K562 (cell line): ENCODE data around the gene DAPK1. TPM values are rescaled to one million over a fixed set of nuclear protein-coding genes. Genes with fewer than 3 reads are reported as not detected.

Experiments
- ATAC-seq: fragments of 200-7000 bp; cut with Tn5 transposase; 3 replicates; pipeline ENCODE4 v1.9.1; 2020; ENCODE audit warnings: moderate library complexity
- BruUV-seq: library from RNA; stranded (reverse); fragments of 400-500 nt; replicated peaks from 2 replicates; lab custom pipeline; 2021; lab: Mats Ljungman, UMichigan
- CTCF ChIA-PET: fragments of 300-600 bp; formaldehyde crosslinking; extraction: SDS; loops from one replicate; lab custom pipeline; 2021; ENCODE audit warnings: low intra/inter-chr PET ratio; lab: Yijun Ruan, JAX
- POLR2A ChIA-PET: fragments of 300-600, 350-650 bp; sonication (Branson Sonifier 250); formaldehyde crosslinking; extraction: SDS; loops from one replicate; lab custom pipeline; 2021; ENCODE audit warnings: antibody characterized with exemption, inconsistent platforms; lab: Yijun Ruan, JAX
- DNase-seq, 4 experiments: peaks; one replicate each; pipeline versions ENCODE4 v3.0.0 to v3.0.0-alpha.2; 2011 to 2018; ENCODE audit warnings: low spot score in 3 of 4, mixed read lengths in 3 of 4; ENCODE audit errors: extremely low read depth in 1 of 4
- FAIRE-seq: peaks from 2 replicates; lab custom pipeline; 2011; peaks lifted over from hg19 to GRCh38; lab: Jason Lieb, UNC
- H2AFZ ChIP-seq: 2 replicates; pipeline ENCODE4 v1.6.0; 2011; ENCODE audit warnings: low read depth, low read length, control low read depth, inconsistent platforms
- H3K27ac ChIP-seq: fragments of 200-600 bp; 3 replicates; pipeline ENCODE4 v1.8.0; 2011; ENCODE audit warnings: low read depth, mild to moderate bottlenecking, control low read depth, inconsistent platforms, low read length, moderate library complexity, mixed read lengths; ENCODE audit errors: extremely low read depth
- H3K27me3 ChIP-seq, 2 experiments: fragments of 300-600 bp in 1 of 2; 2 replicates in 1 of 2; 3 replicates in 1 of 2; pipeline versions ENCODE4 v1.6.0 to v1.8.0; 2011; ENCODE audit warnings: inconsistent platforms in 2 of 2, low read length in 2 of 2, mild to moderate bottlenecking in 1 of 2, mixed read lengths in 1 of 2, moderate library complexity in 1 of 2; ENCODE audit not compliant: control insufficient read depth in 2 of 2, insufficient read depth in 2 of 2
- H3K36me3 ChIP-seq: fragments of 300-600 bp; 3 replicates; pipeline ENCODE4 v1.8.0; 2011; ENCODE audit warnings: mild to moderate bottlenecking, low read length, inconsistent platforms; ENCODE audit not compliant: control insufficient read depth, insufficient read depth
- H3K4me1 ChIP-seq, 2 experiments: fragments of 200-600 bp in 1 of 2; replicated peaks in 1 of 2; 2 replicates in 1 of 2; 3 replicates in 1 of 2; pipeline versions ENCODE4 v1.5.1 to v1.8.0; 2011; ENCODE audit warnings: inconsistent platforms in 2 of 2, low read length in 2 of 2, mild to moderate bottlenecking in 1 of 2, mixed read lengths in 1 of 2, moderate library complexity in 1 of 2; ENCODE audit not compliant: control insufficient read depth in 2 of 2, insufficient read depth in 2 of 2
- H3K4me2 ChIP-seq: 2 replicates; pipeline ENCODE4 v1.6.1; 2011; ENCODE audit warnings: low read length, control low read depth, inconsistent platforms, mixed read lengths; ENCODE audit not compliant: insufficient read depth
- H3K4me3 ChIP-seq: fragments of 200-600 bp; sonication (generic), shearing (Covaris generic); 2 replicates; pipeline ENCODE4 v1.5.1; 2016; ENCODE audit warnings: control low read depth, inconsistent platforms
- H3K79me2 ChIP-seq: fragments of 200-600 bp; 3 replicates; pipeline ENCODE4 v1.8.0; 2011; ENCODE audit warnings: low read length, inconsistent platforms; ENCODE audit not compliant: control insufficient read depth, insufficient read depth
- H3K9ac ChIP-seq, 2 experiments: 2 replicates each; pipeline versions ENCODE4 v1.6.0 to v1.6.1; 2011; ENCODE audit warnings: low read depth in 2 of 2, low read length in 2 of 2, control low read depth in 1 of 2, inconsistent platforms in 1 of 2, mild to moderate bottlenecking in 1 of 2, mixed read lengths in 1 of 2; ENCODE audit not compliant: insufficient read depth in 1 of 2
- H3K9me1 ChIP-seq: one replicate; pipeline ENCODE4 v1.6.0; 2011; ENCODE audit warnings: inconsistent platforms, mild to moderate bottlenecking, low read length, moderate library complexity; ENCODE audit not compliant: control insufficient read depth, insufficient read depth
- H3K9me3 ChIP-seq: replicated peaks from 2 replicates; pipeline ENCODE4 v1.5.1; 2011; ENCODE audit warnings: low read depth, low read length, inconsistent platforms; ENCODE audit not compliant: control insufficient read depth, insufficient read depth
- H4K20me1 ChIP-seq: replicated peaks from 2 replicates; pipeline ENCODE4 v1.6.1; 2011; ENCODE audit warnings: low read length, inconsistent platforms, mixed read lengths; ENCODE audit not compliant: control insufficient read depth, insufficient read depth
- ADNP ChIP-seq: fragments of 200-800 bp; sonication (Bioruptor generic); IDR thresholded peaks from 2 replicates; pipeline ENCODE4 v1.6.1; 2016; ENCODE audit warnings: missing genetic modification characterization, missing compliant biosample characterization
- CHD2 ChIP-seq: IDR thresholded peaks from 2 replicates; pipeline ENCODE4 v1.6.1; 2011; ENCODE audit warnings: low read depth, low read length
- ELF2 ChIP-seq: fragments of 250-450 bp; sonication (Bioruptor Pico); IDR thresholded peaks from 2 replicates; pipeline ENCODE4 v1.5.0; 2021; ENCODE audit warnings: mild to moderate bottlenecking
- ETV5 ChIP-seq: sonication (generic); formaldehyde crosslinking; IDR thresholded peaks from 2 replicates; pipeline ENCODE4 v1.4.0; 2020; ENCODE audit warnings: low read depth, mild to moderate bottlenecking, missing genetic modification reagents
- EZH2 ChIP-seq: IDR thresholded peaks from 2 replicates; pipeline ENCODE4 v1.6.1; 2012; ENCODE audit warnings: low read depth, mild to moderate bottlenecking, inconsistent platforms, low read length, borderline replicate concordance
- HNRNPH1 ChIP-seq: fragments of 200-400 bp; formaldehyde crosslinking; optimal IDR thresholded peaks from 2 replicates; pipeline ENCODE3; 2017; ENCODE audit warnings: low read depth, mild to moderate bottlenecking, low read length, moderate library complexity
- KLF10 ChIP-seq: fragments of 250-450 bp; sonication (Bioruptor Pico); IDR thresholded peaks from 2 replicates; pipeline ENCODE4 v1.6.1; 2021; ENCODE audit warnings: matching md5 sums
- MED1 ChIP-seq: sonication (generic); formaldehyde crosslinking; IDR thresholded peaks from 2 replicates; pipeline ENCODE4 v1.8.1; 2023; ENCODE audit warnings: missing genetic modification reagents, borderline replicate concordance
- NCOA1 ChIP-seq: fragments of 450-650 bp; IDR thresholded peaks from 2 replicates; pipeline ENCODE4 v1.6.1; 2016; ENCODE audit warnings: low read depth
- PURB ChIP-seq: sonication (generic); formaldehyde crosslinking; IDR thresholded peaks from 2 replicates; pipeline ENCODE4 v1.9.0; 2021; ENCODE audit warnings: low read depth, mild to moderate bottlenecking, missing genetic modification reagents
- TSC22D4 ChIP-seq: fragments of 450-650 bp; IDR thresholded peaks from 2 replicates; pipeline ENCODE4 v1.6.1; 2016; ENCODE audit warnings: missing genetic modification characterization, missing biosample characterization, control low read depth
- ZNF174 ChIP-seq: fragments of 250-450 bp; sonication (Bioruptor Pico); IDR thresholded peaks from 2 replicates; pipeline ENCODE4 v1.4.0; 2020; ENCODE audit warnings: mild to moderate bottlenecking
- ZNF695 ChIP-seq: fragments of 450-650 bp; formaldehyde crosslinking; IDR thresholded peaks from 2 replicates; pipeline ENCODE4 v1.4.0; 2020; ENCODE audit warnings: mild to moderate bottlenecking, moderate library complexity
- WGBS: fragments of 100-300 bp; shearing (Covaris generic); methylation state at CpG from one replicate; pipeline ENCODE4 v1.1.6; 2016; ENCODE audit warnings: low coverage, mixed read lengths; ENCODE audit not compliant: insufficient coverage; ENCODE audit errors: missing lambda C conversion rate; 5-methylcytosine and 5-hydroxymethylcytosine counted together
- in situ Hi-C: fragments of 300-500 bp; cut with MboI; formaldehyde crosslinking; loops from 4 replicates; pipeline ENCODE4 v1.15.0; 2018; ENCODE audit warnings: inconsistent platforms, mixed read lengths
- intact Hi-C: fragments of 100-400 bp; cut with micrococcal nuclease; formaldehyde crosslinking; loops from 2 replicates; pipeline ENCODE4 v1.14.2; 2022
- polyA plus RNA-seq, 8 experiments: library from polyadenylated mRNA; depleted of rRNA in 4 of 8; stranded (reverse) in 5 of 8; unstranded in 3 of 8; fragments of >200 nt; fragmentation: Nextera tagmentation in 2 of 8; fragmentation: Illumina TruSeq in 1 of 8; extraction: Ambion mirVana in 2 of 8; extraction: Trizol in 1 of 8; gene quantifications; 2 replicates each; pipeline versions ENCODE4 v1.2.1 to v1.2.3, GENCODE V29; 2011 to 2014; ENCODE audit warnings: inconsistent platforms in 1 of 8, missing spikeins in 1 of 8
- total RNA-seq, 7 experiments: library from RNA; depleted of rRNA in 6 of 7; stranded (reverse); fragments of >200 nt in 6 of 7; fragmentation: Illumina TruSeq in 2 of 7; extraction: Trizol in 2 of 7; gene quantifications; 2 replicates each; pipeline versions ENCODE4 v1.2.1 to v1.2.3, GENCODE V29; 2011 to 2021; ENCODE audit warnings: low replicate concordance in 1 of 7
- TF ChIP-seq, protein P1 (sequence below): fragments of 250-450 bp; sonication (Bioruptor Pico); IDR thresholded peaks from 2 replicates; pipeline ENCODE4 v1.8.0; 2022; ENCODE audit warnings: inconsistent platforms
- TF ChIP-seq, protein P2 (sequence below): sonication (generic); formaldehyde crosslinking; IDR thresholded peaks from 2 replicates; pipeline ENCODE4 v1.8.0; 2022; ENCODE audit warnings: mild to moderate bottlenecking, low read depth, missing genetic modification reagents
- TF ChIP-seq, protein P3 (sequence below): sonication (generic); formaldehyde crosslinking; IDR thresholded peaks from 2 replicates; pipeline ENCODE4 v1.8.1; 2023; ENCODE audit warnings: mild to moderate bottlenecking, missing genetic modification reagents
- TF ChIP-seq, protein P4 (sequence below): fragments of 450-650 bp; formaldehyde crosslinking; IDR thresholded peaks from 2 replicates; pipeline ENCODE4 v1.4.0; 2020; ENCODE audit warnings: mild to moderate bottlenecking, moderate library complexity

The DAPK1 gene
- total and polyA plus RNA-seq, 9 of the 15 experiments (the other 6 are each of a cell fraction or from before 2014, with no cell fraction given): 1.7 to 26.4 (median 15.8) TPM

DNA sequence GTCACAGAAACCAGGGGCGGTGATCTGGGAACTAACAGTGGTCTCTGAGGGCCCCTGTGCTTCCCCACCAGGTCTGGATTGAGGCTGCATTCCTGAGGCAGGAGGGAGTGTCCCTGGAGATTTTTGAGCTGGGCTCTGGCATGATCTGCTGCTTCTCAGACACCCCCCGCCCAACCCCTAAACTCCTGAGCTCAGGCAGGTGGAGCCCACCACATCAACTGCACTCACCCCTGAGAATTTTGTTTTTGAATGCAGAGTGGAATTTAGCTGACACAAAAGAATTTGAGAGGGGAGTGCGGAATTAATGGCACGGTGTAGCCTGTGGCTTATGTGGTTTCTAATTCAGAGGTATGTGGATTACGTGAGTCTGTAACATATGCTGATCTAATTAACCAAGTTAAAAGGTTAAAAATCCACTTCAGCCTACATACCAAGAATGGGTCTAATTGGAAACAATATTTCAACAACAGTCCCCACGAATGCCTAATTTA, 204.3 kb downstream of the DAPK1 start:
- Histone ChIP-seq H3K9me3 (no peaks in the 10 kb centered on the region), H3K36me3 (peaks cover 47% of the 10 kb centered on the region; the same call in 2 of the 3 replicates), H3K4me2 (no peak overlapping the region), H2AFZ (no peak overlapping the region), H3K9me1 (no peaks in the 10 kb centered on the region), H4K20me1 (no peaks in the 10 kb centered on the region), H3K79me2 (no peaks in the 10 kb centered on the region), H3K27ac (no peak overlapping the region), H3K4me3 (no peak overlapping the region), H3K9ac (no peak overlapping the region), H3K4me1 (peaks cover 3 to 6% of the 10 kb centered on the region in 2 experiments; a peak in 3 of 5 replicates), H3K27me3 (no peaks in the 10 kb centered on the region)
- no TSS peak for BruUV-seq
- TF ChIP-seq TSC22D4 (tag) (no peak), PURB (CRISPR knock-in tag) (no peak), ADNP (tag) (no peak), NCOA1 (no peak), ELF2 (CRISPR knock-in tag) (no peak), HNRNPH1 (no peak), EZH2 (no peak), MED1 (no peak), ZNF174 (no peak), CHD2 (no peak), ZNF695 (CRISPR knock-in tag) (no peak), KLF10 (CRISPR knock-in tag) (no peak), ETV5 (CRISPR knock-in tag) (no peak)
- TF ChIP-seq, protein P1, sequence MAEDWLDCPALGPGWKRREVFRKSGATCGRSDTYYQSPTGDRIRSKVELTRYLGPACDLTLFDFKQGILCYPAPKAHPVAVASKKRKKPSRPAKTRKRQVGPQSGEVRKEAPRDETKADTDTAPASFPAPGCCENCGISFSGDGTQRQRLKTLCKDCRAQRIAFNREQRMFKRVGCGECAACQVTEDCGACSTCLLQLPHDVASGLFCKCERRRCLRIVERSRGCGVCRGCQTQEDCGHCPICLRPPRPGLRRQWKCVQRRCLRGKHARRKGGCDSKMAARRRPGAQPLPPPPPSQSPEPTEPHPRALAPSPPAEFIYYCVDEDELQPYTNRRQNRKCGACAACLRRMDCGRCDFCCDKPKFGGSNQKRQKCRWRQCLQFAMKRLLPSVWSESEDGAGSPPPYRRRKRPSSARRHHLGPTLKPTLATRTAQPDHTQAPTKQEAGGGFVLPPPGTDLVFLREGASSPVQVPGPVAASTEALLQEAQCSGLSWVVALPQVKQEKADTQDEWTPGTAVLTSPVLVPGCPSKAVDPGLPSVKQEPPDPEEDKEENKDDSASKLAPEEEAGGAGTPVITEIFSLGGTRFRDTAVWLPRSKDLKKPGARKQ (CRISPR knock-in tag): no peak
- TF ChIP-seq, protein P2, sequence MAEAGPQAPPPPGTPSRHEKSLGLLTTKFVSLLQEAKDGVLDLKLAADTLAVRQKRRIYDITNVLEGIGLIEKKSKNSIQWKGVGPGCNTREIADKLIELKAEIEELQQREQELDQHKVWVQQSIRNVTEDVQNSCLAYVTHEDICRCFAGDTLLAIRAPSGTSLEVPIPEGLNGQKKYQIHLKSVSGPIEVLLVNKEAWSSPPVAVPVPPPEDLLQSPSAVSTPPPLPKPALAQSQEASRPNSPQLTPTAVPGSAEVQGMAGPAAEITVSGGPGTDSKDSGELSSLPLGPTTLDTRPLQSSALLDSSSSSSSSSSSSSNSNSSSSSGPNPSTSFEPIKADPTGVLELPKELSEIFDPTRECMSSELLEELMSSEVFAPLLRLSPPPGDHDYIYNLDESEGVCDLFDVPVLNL (CRISPR knock-in tag): no peak
- TF ChIP-seq, protein P3, sequence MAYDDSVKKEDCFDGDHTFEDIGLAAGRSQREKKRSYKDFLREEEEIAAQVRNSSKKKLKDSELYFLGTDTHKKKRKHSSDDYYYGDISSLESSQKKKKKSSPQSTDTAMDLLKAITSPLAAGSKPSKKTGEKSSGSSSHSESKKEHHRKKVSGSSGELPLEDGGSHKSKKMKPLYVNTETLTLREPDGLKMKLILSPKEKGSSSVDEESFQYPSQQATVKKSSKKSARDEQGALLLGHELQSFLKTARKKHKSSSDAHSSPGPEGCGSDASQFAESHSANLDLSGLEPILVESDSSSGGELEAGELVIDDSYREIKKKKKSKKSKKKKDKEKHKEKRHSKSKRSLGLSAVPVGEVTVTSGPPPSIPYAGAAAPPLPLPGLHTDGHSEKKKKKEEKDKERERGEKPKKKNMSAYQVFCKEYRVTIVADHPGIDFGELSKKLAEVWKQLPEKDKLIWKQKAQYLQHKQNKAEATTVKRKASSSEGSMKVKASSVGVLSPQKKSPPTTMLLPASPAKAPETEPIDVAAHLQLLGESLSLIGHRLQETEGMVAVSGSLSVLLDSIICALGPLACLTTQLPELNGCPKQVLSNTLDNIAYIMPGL (CRISPR knock-in tag): no peak
- TF ChIP-seq, protein P4, sequence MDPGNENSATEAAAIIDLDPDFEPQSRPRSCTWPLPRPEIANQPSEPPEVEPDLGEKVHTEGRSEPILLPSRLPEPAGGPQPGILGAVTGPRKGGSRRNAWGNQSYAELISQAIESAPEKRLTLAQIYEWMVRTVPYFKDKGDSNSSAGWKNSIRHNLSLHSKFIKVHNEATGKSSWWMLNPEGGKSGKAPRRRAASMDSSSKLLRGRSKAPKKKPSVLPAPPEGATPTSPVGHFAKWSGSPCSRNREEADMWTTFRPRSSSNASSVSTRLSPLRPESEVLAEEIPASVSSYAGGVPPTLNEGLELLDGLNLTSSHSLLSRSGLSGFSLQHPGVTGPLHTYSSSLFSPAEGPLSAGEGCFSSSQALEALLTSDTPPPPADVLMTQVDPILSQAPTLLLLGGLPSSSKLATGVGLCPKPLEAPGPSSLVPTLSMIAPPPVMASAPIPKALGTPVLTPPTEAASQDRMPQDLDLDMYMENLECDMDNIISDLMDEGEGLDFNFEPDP (CRISPR knock-in tag): no peak
- in situ Hi-C loops: no loop called here
- ATAC-seq: no peak
- FAIRE-seq: no peak
- WGBS: 90% methylated on average over 6 of the region's 6 CpGs
- POLR2A ChIA-PET: interaction anchor here (0.7 to 2.5 kb wide), 2 partner anchors 9 to 223 kb away, joined by 3 to 7 read pairs; no protein-coding TSS in a partner anchor
- intact Hi-C loops: no loop called here
- DNase-seq: no peak
- CTCF ChIA-PET: no interaction called here
